Memory B cell (primary cell): ENCODE results near the gene SLC5A6.

ENCODE experiments used
- ATAC-seq: fragments of 150-1000 bp; cut with Tn5 transposase; 2 replicates; pipeline ENCODE4 v1.10.0; 2021; ENCODE audit warnings: low read depth, mild to moderate bottlenecking, moderate library complexity
- DNase-seq, 2 donors: peaks; one replicate each; pipeline ENCODE4 v3.0.0; 2022; ENCODE audit warnings: low spot score in 2 of 2
- H3K27ac Mint-ChIP-seq: one replicate; pipeline ENCODE4 v1.8.0; 2022; ENCODE audit warnings: mild to moderate bottlenecking, moderate library complexity, mixed read lengths
- H3K27me3 Mint-ChIP-seq: one replicate; pipeline ENCODE4 v1.8.0; 2022; ENCODE audit warnings: mixed read lengths
- H3K36me3 Mint-ChIP-seq: one replicate; pipeline ENCODE4 v1.8.0; 2022; ENCODE audit warnings: mild to moderate bottlenecking, mixed read lengths
- H3K4me1 Mint-ChIP-seq: one replicate; pipeline ENCODE4 v1.8.0; 2022; ENCODE audit warnings: mixed read lengths
- H3K4me3 Mint-ChIP-seq: one replicate; pipeline ENCODE4 v1.8.0; 2022; ENCODE audit warnings: mild to moderate bottlenecking, moderate library complexity, mixed read lengths
- H3K9me3 Mint-ChIP-seq: one replicate; pipeline ENCODE4 v1.8.0; 2022; ENCODE audit warnings: mixed read lengths

The SLC5A6 gene

GRCh38 chr2:27243391-27244130, 31.5 kb upstream of the SLC5A6 start:
- Mint-ChIP-seq H3K27me3 (peaks cover 3% of the 10 kb centered on the region), H3K4me1 (no peaks in the 10 kb centered on the region), H3K9me3 (no peaks in the 10 kb centered on the region), H3K36me3 (peaks cover 21% of the 10 kb centered on the region), H3K27ac (no peak overlapping the region), H3K4me3 (no peak overlapping the region)
- ATAC-seq: no peak
- DNase-seq: no peak

GRCh38 chr2:27242614-27242951, 30.5 kb upstream of the SLC5A6 start:
- H3K36me3 Mint-ChIP-seq: peaks cover 22% of the 10 kb centered on the region

GRCh38 chr2:27241761-27242613, 29.9 kb upstream of the SLC5A6 start:
- H3K27me3 Mint-ChIP-seq: no peaks in the 10 kb centered on the region
- H3K4me1 Mint-ChIP-seq: no peaks in the 10 kb centered on the region
- H3K36me3 Mint-ChIP-seq: peaks cover 27% of the 10 kb centered on the region
- H3K27ac Mint-ChIP-seq: no peak overlapping the region
- no peaks in the 10 kb centered on the region for H3K9me3 Mint-ChIP-seq
- no peak overlapping the region for H3K4me3 Mint-ChIP-seq
- ATAC-seq (no peak), DNase-seq (no peak)

More at GRCh38 chr2:27242614-27242951, 30.5 kb upstream of the SLC5A6 start:
- Mint-ChIP-seq H3K27ac (no peak overlapping the region), H3K4me3 (no peak overlapping the region), H3K4me1 (no peaks in the 10 kb centered on the region), H3K27me3 (no peaks in the 10 kb centered on the region), H3K9me3 (no peaks in the 10 kb centered on the region)
- ATAC-seq (no peak), DNase-seq (no peak)

GRCh38 chr2:27240406-27240805, 28.3 kb upstream of the SLC5A6 start:
- Mint-ChIP-seq H3K27ac (no peak overlapping the region), H3K4me1 (no peaks in the 10 kb centered on the region), H3K9me3 (no peaks in the 10 kb centered on the region), H3K4me3 (no peak overlapping the region), H3K36me3 (peaks cover 32% of the 10 kb centered on the region), H3K27me3 (no peaks in the 10 kb centered on the region)
- DNase-seq (no peak), ATAC-seq (no peak)

- DNase-seq (no peak), ATAC-seq (no peak)
- Mint-ChIP-seq H3K4me1 (no peaks in the 10 kb centered on the region), H3K36me3 (peaks cover 38% of the 10 kb centered on the region), H3K27me3 (no peaks in the 10 kb centered on the region), H3K27ac (no peak overlapping the region), H3K9me3 (no peaks in the 10 kb centered on the region), H3K4me3 (no peak overlapping the region)
Observed at GRCh38 chr2:27238976-27239375, 26.9 kb upstream of the SLC5A6 start.

- peaks cover 39% of the 10 kb centered on the region for H3K36me3 Mint-ChIP-seq
- H3K4me3 Mint-ChIP-seq: no peak overlapping the region
- H3K9me3 Mint-ChIP-seq: no peaks in the 10 kb centered on the region
- DNase-seq: no peak
- no peaks in the 10 kb centered on the region for H3K27me3 Mint-ChIP-seq
- no peaks in the 10 kb centered on the region for H3K4me1 Mint-ChIP-seq
- H3K27ac Mint-ChIP-seq: no peak overlapping the region
- no peak for ATAC-seq
Observed at GRCh38 chr2:27237341-27237945, 25.4 kb upstream of the SLC5A6 start.

- ATAC-seq (no peak), DNase-seq (no peak)
- H3K27ac Mint-ChIP-seq: no peak overlapping the region
- H3K36me3 Mint-ChIP-seq: peaks cover 44% of the 10 kb centered on the region
- H3K27me3 Mint-ChIP-seq: no peaks in the 10 kb centered on the region
- no peaks in the 10 kb centered on the region for H3K4me1 Mint-ChIP-seq
- H3K4me3 Mint-ChIP-seq: no peak overlapping the region
- H3K9me3 Mint-ChIP-seq: no peaks in the 10 kb centered on the region
Observed at GRCh38 chr2:27236626-27237025, 24.6 kb upstream of the SLC5A6 start.

GRCh38 chr2:27236136-27236535, 24.1 kb upstream of the SLC5A6 start:
- H3K4me3 Mint-ChIP-seq: no peak overlapping the region
- H3K27ac Mint-ChIP-seq: no peak overlapping the region
- no peak for ATAC-seq

GRCh38 chr2:27233341-27233740, 21.3 kb upstream of the SLC5A6 start:
- Mint-ChIP-seq H3K36me3 (peaks cover 40% of the 10 kb centered on the region), H3K27me3 (no peaks in the 10 kb centered on the region), H3K4me3 (no peak overlapping the region), H3K27ac (no peak overlapping the region), H3K9me3 (no peaks in the 10 kb centered on the region), H3K4me1 (no peaks in the 10 kb centered on the region)
- ATAC-seq (no peak), DNase-seq (no peak)

More at GRCh38 chr2:27236136-27236535, 24.1 kb upstream of the SLC5A6 start:
- no peak for DNase-seq
- no peaks in the 10 kb centered on the region for H3K27me3 Mint-ChIP-seq
- no peaks in the 10 kb centered on the region for H3K4me1 Mint-ChIP-seq
- no peaks in the 10 kb centered on the region for H3K9me3 Mint-ChIP-seq
- H3K36me3 Mint-ChIP-seq: peaks cover 47% of the 10 kb centered on the region

- Mint-ChIP-seq H3K27ac (no peak overlapping the region), H3K4me3 (no peak overlapping the region), H3K9me3 (no peaks in the 10 kb centered on the region), H3K27me3 (no peaks in the 10 kb centered on the region), H3K36me3 (peaks cover 38% of the 10 kb centered on the region), H3K4me1 (no peaks in the 10 kb centered on the region)
- no peak for ATAC-seq
- DNase-seq: no peak
Observed at GRCh38 chr2:27231921-27232320, 19.9 kb upstream of the SLC5A6 start.

- H3K4me3 Mint-ChIP-seq: no peak overlapping the region
- no peaks in the 10 kb centered on the region for H3K4me1 Mint-ChIP-seq
- ATAC-seq: no peak
- no peak overlapping the region for H3K27ac Mint-ChIP-seq
- no peak for DNase-seq
- H3K36me3 Mint-ChIP-seq: peaks cover 39% of the 10 kb centered on the region
- H3K9me3 Mint-ChIP-seq: no peaks in the 10 kb centered on the region
- H3K27me3 Mint-ChIP-seq: no peaks in the 10 kb centered on the region
Observed at GRCh38 chr2:27227501-27227900, 15.4 kb upstream of the SLC5A6 start.

- Mint-ChIP-seq H3K9me3 (no peaks in the 10 kb centered on the region), H3K36me3 (peaks cover 38% of the 10 kb centered on the region), H3K4me1 (no peaks in the 10 kb centered on the region), H3K4me3 (no peak overlapping the region), H3K27me3 (no peaks in the 10 kb centered on the region), H3K27ac (no peak overlapping the region)
- ATAC-seq (no peak), DNase-seq (no peak)
Observed at GRCh38 chr2:27225526-27225925, 13.5 kb upstream of the SLC5A6 start.

- ATAC-seq (no peak), DNase-seq (no peak)
- Mint-ChIP-seq H3K27ac (no peak overlapping the region), H3K4me3 (no peak overlapping the region), H3K27me3 (no peaks in the 10 kb centered on the region), H3K4me1 (peaks cover 8% of the 10 kb centered on the region), H3K36me3 (peaks cover 38% of the 10 kb centered on the region), H3K9me3 (no peaks in the 10 kb centered on the region)
Observed at GRCh38 chr2:27223416-27223815, 11.3 kb upstream of the SLC5A6 start.

GRCh38 chr2:27222407-27222806, 10.3 kb upstream of the SLC5A6 start:
- no peak overlapping the region for H3K4me3 Mint-ChIP-seq
- no peak overlapping the region for H3K27ac Mint-ChIP-seq
- H3K9me3 Mint-ChIP-seq: no peaks in the 10 kb centered on the region
- DNase-seq (no peak), ATAC-seq (no peak)
- H3K36me3 Mint-ChIP-seq: peaks cover 38% of the 10 kb centered on the region
- peaks cover 18% of the 10 kb centered on the region for H3K4me1 Mint-ChIP-seq
- H3K27me3 Mint-ChIP-seq: no peaks in the 10 kb centered on the region
